ENCODE results near the gene CEP192.
A peak's percentile ranks its signal among the peaks of the same experiment; 100 is the strongest.

Gene CEP192

DNA sequence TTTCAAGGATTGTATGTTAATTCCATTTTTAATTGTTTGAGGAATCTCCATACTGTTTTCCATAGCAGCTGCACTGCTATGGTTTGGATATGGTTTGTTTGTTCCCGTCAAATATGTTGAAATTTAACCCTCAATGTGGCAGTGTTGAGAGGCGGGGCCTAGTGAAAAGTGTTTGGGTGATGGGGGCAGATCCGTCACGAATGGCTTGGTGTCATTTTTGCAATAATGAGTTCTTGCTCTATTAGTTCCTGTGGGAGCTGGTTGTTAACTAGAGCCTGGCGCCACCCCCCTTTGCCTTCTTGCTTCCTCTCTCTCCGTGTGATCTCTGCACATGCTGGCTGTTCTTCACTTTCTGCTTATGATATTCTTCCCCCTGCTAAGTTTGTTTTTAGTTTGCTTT is 156.0 kb downstream of the CEP192 start:
- no peak for DNase-seq (ENCODE audit: low spot score)

DNA sequence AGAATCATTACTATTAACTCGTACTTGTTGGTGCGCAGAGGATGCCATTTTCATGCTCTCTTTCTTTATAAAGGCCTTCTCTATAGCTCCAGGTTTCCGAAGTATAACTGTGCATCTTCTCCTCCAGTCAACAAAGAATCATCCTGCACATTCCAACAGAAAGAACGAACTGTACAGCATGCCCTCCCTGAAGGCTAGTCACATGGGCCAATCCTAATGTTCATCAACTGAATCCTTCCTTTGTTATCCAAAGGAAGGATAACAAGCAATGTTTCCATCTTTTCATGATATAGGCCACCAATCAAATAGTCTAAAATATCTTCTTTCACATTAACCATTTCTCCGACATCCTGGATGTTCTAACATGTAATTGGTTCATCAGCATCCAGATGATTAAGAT is 160.5 kb downstream of the CEP192 start:
- no peak for DNase-seq (ENCODE audit: low spot score)

DNA sequence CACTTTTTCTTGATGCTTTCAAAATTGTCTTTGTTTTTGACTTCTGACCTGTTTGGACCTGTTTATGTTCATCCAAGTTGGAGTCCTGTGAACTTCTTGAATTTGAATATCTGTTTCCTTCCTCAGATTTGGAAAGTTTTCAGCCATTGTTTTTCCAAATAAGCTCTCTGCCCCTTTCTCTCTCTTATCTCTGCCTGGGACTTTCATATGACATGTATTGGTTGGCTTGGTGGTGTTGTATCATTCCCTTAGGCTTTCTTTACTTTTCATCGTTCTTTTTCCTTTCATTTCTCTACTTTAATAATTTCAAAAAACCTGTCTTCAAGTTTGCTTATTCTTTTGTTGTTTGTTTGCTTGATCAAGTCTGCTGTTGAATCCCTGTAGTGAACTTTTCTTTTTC is 167.3 kb downstream of the CEP192 start:
- DNase-seq (ENCODE audit: low spot score), result no peak

DNA sequence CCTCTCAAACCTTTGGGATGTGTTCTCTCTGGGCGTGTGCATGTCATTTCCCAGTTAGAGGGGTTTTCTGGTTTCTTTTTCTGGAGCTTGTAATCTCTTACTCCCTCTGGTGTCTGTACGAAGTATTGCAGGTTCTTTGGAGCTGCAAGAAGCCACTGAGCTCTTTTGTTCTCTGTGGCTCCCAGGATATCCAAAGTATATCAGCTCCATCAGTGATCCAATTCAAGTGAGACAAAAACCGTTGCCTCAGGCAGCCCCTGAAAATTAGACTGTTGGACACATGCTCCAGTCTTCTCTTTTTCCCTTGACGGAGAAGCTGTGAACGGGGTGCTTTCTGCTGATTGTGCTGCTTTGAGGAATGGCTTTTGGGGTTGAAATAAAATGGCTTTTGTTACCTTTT is 168.4 kb downstream of the CEP192 start:
- DNase-seq (ENCODE audit: low spot score), result peak; percentile 66

DNA sequence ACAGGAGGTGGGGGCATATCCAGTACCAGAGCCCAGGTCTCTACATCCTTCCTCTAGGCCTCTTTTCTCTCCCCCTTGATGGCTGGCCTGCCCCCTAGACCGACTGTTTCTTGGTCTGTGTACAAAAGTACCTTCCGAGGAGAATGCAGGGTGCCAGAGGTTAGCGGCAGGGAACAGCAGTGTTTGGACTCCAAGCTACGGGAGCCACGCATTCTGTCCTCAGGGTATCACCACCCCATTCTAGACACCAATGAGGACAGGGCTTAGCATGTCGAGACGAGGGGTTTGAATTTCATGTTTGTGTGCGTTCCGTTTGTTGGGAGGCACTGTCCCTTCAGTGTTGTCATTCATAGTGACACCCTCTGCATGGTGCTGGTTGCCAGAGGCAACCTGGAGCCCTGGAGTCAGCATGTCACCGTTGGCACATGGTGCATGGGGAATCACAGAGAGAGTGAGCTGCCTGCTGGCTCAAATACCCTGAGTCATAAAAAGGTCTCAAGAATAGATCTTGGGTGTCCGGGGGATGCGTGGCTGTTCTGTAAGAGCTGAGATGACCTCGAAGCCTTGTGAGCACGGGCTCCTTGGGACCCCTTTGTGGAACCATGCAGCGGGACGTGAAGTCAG is 170.2 kb downstream of the CEP192 start:
- DNase-seq (ENCODE audit: low spot score), result no peak

DNA sequence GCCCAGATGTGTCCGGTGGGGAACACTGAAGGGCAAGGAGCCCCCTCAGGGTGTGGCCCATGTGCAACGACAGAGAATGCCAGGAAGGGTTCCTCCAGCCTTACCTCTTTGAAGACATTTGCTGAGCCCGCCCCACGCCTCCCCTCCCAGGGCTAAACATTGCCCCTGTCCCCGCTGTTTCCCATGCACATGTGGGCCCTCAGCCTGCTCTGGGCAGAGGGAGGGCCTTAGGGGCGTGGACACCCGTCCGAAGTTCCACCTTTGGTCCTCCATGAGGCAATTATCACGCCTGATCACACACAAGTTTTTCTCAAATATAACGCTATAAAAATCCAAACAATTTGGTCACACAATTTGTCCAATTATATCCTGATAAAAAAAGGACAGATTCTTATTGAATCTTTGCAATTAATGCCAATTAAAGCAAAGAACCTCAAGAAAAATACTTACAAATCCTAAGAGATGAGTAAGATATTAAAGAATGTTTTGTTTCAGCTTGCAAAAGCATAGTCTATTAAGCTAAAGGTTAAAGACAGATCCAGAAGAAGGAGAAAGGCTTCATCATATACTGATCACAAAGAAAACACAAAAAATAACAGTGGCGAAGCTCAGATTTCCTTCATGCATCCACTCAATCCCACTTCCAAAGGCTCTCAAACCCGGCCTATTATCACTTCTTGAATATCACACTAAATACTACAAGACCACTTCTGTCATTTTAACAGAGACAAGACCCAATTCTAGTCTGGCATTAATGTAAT is 172.2 kb downstream of the CEP192 start:
- no peak for DNase-seq (ENCODE audit: low spot score)

DNA sequence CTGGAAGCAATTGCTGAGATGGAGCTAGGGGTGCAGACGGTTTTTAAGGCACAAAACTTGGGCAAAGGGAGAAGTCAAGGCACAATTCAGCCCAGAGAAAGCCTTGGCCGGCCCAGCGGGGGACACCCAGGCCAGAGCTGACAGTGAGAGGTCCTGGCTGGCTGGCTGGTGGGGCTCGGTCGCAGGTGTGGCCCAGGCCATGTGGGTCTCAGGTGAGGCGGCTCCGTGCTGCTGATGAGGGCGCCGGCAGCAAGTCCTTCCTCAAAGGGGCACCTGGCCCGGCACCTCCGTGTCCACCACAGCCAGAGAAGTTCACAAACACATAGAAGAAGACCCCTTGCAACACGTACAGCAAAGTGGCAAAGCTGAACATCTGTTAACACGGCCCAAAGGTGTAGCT is 173.2 kb downstream of the CEP192 start:
- no peak for DNase-seq (ENCODE audit: low spot score)

DNA sequence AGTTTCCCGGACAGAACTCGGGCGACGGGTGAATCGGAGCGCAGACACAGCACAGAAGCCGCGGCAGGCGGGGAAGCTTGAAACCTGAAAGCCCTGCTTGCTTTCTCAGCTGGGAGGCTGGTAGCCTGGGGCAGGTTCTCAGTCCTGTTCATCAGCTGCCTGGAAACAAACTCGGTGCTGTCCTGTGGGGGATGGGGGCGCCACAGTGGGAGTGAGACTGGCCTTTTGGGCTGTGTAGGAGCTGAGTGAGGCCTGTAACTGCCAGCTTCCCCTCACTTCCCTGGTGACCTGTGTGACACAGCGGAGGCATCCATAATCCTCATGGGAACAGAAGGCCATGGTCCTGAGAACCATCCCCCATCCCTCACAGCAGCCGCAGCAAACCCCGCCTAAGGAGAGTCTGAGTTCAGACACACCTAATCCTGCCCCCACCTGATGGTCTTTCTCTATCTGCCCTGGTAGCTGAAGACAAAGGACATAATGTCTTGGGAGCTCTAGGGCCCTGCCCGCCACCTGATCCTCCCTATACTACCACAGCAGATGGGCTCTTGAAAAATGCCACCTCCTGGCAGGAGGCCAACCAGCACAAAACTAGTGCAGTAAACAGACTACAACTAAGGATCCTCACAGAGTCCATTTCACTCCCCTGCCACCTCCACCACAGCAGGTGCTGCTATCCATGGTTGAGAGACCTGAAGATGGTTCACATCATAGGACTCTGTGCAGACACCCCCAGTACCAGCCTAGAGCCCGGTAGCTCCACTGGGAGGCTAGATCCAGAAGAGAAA is 174.7 kb downstream of the CEP192 start:
- DNase-seq (ENCODE audit: low spot score), result no peak

DNA sequence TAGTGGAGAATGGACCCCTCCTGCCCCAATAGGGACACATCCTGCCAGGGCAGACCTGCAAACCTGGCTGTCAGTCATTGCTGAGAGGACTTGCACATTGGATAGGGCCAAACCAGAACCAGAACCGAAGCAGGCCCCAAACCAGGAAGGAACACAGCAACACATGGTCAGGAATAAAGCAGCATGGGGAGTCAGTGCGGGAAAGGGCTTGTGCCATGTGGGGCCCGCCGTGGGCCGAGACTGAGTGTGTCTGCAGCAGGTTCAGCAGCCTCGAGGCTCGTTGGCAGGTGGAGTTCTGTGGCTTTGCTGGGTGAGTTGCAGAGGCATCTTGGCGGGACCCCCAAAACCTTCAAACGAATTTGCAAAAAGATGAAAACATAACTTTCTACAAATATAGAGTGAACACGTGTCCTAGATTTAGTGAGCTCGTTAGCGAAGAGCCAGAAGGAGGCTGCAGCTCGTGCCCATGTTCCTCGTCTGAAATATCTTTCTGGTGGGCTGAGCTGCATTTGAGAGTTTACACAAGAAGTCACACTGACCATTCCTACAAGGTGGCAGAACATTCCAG is 182.5 kb downstream of the CEP192 start:
- no peak for DNase-seq (ENCODE audit: low spot score)
